ENCODE results near the gene NKD1.

NKD1 gene

DNA sequence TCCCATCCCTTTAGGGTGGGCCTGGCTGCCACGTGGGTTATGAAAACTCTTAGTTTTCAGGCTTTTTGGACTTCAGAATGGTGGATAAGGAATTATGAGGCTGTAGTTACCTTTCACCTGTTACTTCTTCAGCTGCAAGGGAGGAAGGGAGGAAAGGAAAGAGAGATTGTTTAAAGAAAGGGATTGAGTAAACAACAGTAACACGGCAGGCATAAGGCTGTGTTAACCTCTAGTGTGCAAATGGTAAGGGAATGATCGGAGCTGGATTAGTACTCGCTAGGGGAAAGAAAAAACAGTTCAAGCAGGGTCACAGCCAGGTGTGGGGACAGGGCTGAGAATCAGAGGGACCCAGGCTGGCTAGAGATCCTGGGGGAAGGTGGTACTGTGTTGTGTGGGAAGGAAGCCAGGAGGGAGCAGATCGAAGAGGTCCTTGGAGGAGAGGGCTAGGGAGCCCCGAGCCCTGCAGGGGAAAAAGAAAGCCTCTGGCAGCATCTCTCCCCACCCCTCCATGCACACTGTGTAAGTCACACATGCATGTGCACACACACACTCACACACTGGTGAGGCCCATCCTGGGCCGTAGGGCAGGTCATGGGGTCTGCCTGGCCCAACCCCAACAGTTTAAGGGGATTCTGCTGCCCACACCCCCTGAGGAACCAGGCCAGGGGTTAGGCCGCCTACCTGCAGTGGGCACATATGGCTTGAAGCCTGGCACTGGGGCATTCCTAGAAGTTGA, 83.2 kb downstream of the NKD1 start:
- H3K4me3 ChIP-seq (ENCODE audit: low read depth, low read length) = no peak overlapping the region
- TF ChIP-seq, protein P1, sequence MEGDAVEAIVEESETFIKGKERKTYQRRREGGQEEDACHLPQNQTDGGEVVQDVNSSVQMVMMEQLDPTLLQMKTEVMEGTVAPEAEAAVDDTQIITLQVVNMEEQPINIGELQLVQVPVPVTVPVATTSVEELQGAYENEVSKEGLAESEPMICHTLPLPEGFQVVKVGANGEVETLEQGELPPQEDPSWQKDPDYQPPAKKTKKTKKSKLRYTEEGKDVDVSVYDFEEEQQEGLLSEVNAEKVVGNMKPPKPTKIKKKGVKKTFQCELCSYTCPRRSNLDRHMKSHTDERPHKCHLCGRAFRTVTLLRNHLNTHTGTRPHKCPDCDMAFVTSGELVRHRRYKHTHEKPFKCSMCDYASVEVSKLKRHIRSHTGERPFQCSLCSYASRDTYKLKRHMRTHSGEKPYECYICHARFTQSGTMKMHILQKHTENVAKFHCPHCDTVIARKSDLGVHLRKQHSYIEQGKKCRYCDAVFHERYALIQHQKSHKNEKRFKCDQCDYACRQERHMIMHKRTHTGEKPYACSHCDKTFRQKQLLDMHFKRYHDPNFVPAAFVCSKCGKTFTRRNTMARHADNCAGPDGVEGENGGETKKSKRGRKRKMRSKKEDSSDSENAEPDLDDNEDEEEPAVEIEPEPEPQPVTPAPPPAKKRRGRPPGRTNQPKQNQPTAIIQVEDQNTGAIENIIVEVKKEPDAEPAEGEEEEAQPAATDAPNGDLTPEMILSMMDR (IDR thresholded peaks at IDR 0.05; ENCODE audit: borderline replicate concordance, insufficient read depth, low read depth, low read length) = no peak

- H3K4me3 ChIP-seq (ENCODE audit: low read depth, low read length) = no peak overlapping the region
- TF ChIP-seq, protein P1 (IDR thresholded peaks at IDR 0.05; ENCODE audit: borderline replicate concordance, insufficient read depth, low read depth, low read length) = no peak
Measured at GRCh38 chr16:50631985-50632576, 83.9 kb downstream of the NKD1 start.

GRCh38 chr16:50632927-50633800, 85.0 kb downstream of the NKD1 start:
- TF ChIP-seq, protein P1 (IDR thresholded peaks at IDR 0.05; ENCODE audit: borderline replicate concordance, insufficient read depth, low read depth, low read length) = no peak
- H3K4me3 ChIP-seq (ENCODE audit: low read depth, low read length) = no peak overlapping the region

- TF ChIP-seq, protein P1 (IDR thresholded peaks at IDR 0.05; ENCODE audit: borderline replicate concordance, insufficient read depth, low read depth, low read length) = no peak
- no peak overlapping the region for H3K4me3 ChIP-seq (ENCODE audit: low read depth, low read length)
Measured at GRCh38 chr16:50634090-50634489, 85.9 kb downstream of the NKD1 start.

- TF ChIP-seq, protein P1 (IDR thresholded peaks at IDR 0.05; ENCODE audit: borderline replicate concordance, insufficient read depth, low read depth, low read length) = no peak
- H3K4me3 ChIP-seq (ENCODE audit: low read depth, low read length) = no peak overlapping the region
Measured at GRCh38 chr16:50634947-50635346, 86.8 kb downstream of the NKD1 start.

- H3K4me3 ChIP-seq (ENCODE audit: low read depth, low read length) = no peak overlapping the region
Measured at GRCh38 chr16:50635505-50636392, 87.6 kb downstream of the NKD1 start.

More at GRCh38 chr16:50635505-50636392, 87.6 kb downstream of the NKD1 start:
- TF ChIP-seq, protein P1 (IDR thresholded peaks at IDR 0.05; ENCODE audit: borderline replicate concordance, insufficient read depth, low read depth, low read length) = no peak
